Measurements from ENCODE around the gene COG8. TPM values are rescaled to one million over a fixed set of nuclear protein-coding genes. Genes with fewer than 3 reads are reported as not detected.

COG8 gene
- total RNA-seq, 4 donors from 2014 or later, result 24.0 to 36.0 (median 30.1) TPM

GRCh38 chr16:69285240-69285639, 54.1 kb downstream of the COG8 start:
- H3K9me3 ChIP-seq, result no peaks in the 10 kb centered on the region
- 76 to 79% methylated on average over 4 of the region's 4 CpGs for WGBS, 2 donors
- no peaks in the 10 kb centered on the region for H3K27me3 ChIP-seq
- peaks cover 0 to 13% (median 5%) of the 10 kb centered on the region in 3 donors for H3K4me1 ChIP-seq
- intact Hi-C loops (cut with DNase I), result no loop called here
- peaks cover 6 to 59% (median 7%) of the 10 kb centered on the region in 3 donors for H3K36me3 ChIP-seq
- H3K27ac ChIP-seq, result no peak overlapping the region
- TF ChIP-seq POLR2A (IDR thresholded peaks at IDR 0.05) (no peak), CTCF (IDR thresholded peaks at IDR 0.05) (no peak)
- no peak for DNase-seq
- no peak overlapping the region for H3K4me3 ChIP-seq

- no peaks in the 10 kb centered on the region for H3K27me3 ChIP-seq
- no peak for TF ChIP-seq POLR2A (IDR thresholded peaks at IDR 0.05)
- TF ChIP-seq CTCF (IDR thresholded peaks at IDR 0.05), result no peak
- H3K9me3 ChIP-seq, result no peaks in the 10 kb centered on the region
- no peak overlapping the region for H3K27ac ChIP-seq
- 66 to 81% methylated on average over 4 of the region's 4 CpGs for WGBS, 2 donors
- peaks cover 6 to 53% (median 7%) of the 10 kb centered on the region in 3 donors for H3K36me3 ChIP-seq
- no peak overlapping the region for H3K4me3 ChIP-seq
- intact Hi-C loops (cut with DNase I), result no loop called here
- H3K4me1 ChIP-seq, result peaks cover 0 to 13% (median 5%) of the 10 kb centered on the region in 3 donors
- no peak for DNase-seq
These were observed 55.5 kb downstream of the COG8 start for GRCh38 chr16:69283851-69284250.

GRCh38 chr16:69277413-69277812, 62.0 kb downstream of the COG8 start:
- WGBS, 2 donors, result 75 to 79% methylated on average over 1 of the region's 1 CpG
- DNase-seq, result no peak
- Histone ChIP-seq H3K4me3 (no peak overlapping the region), H3K4me1 (peaks cover 10 to 38% (median 19%) of the 10 kb centered on the region in 3 donors), H3K36me3 (peaks cover 0 to 19% (median 0%) of the 10 kb centered on the region in 3 donors), H3K27me3 (no peaks in the 10 kb centered on the region), H3K27ac (peak overlapping the region in 2 of 4 donors; percentile 53 to 73), H3K9me3 (no peaks in the 10 kb centered on the region)
- TF ChIP-seq CTCF (IDR thresholded peaks at IDR 0.05) (no peak), POLR2A (IDR thresholded peaks at IDR 0.05) (no peak)
- intact Hi-C loops (cut with DNase I), result no loop called here

Other genes with a start within 250 kb of the COG8 start
- gene HAS3, start 233.9 kb downstream of the COG8 start, total RNA-seq, result 100 to 1,000 TPM in 1 of 4 donors, 10 to 100 TPM in 3; 15.8 to 103 (median 51.4) TPM
- gene CHTF8, start 207.0 kb downstream of the COG8 start, total RNA-seq, result 10 to 100 TPM; 51.2 to 83.4 (median 63.4) TPM
- 10 to 100 TPM; 18.3 to 42.2 (median 28.6) TPM for gene UTP4, start 206.9 kb downstream of the COG8 start, total RNA-seq
- 10 to 100 TPM; 25.5 to 49.6 (median 25.9) TPM for gene SNTB2, start 152.4 kb downstream of the COG8 start, total RNA-seq
- 10 to 100 TPM; 21.5 to 38.9 (median 24.9) TPM for gene VPS4A, start 28.2 kb downstream of the COG8 start, total RNA-seq
- gene PDF, start 9.0 kb downstream of the COG8 start, total RNA-seq, result 10 to 100 TPM; 14.3 to 21.8 (median 21.4) TPM
- 10 to 100 TPM; 14.1 to 29.6 (median 25.5) TPM for gene NIP7, start 208 bp upstream of the COG8 start, total RNA-seq
- gene TMED6, start 12.2 kb upstream of the COG8 start, total RNA-seq, result not detected
- 10 to 100 TPM in 3 of 4 donors, 1 to 10 TPM in 1; 9.3 to 18.9 (median 12.9) TPM for gene TERF2, start 46.4 kb upstream of the COG8 start, total RNA-seq
- 10 to 100 TPM; 23.7 to 45.7 (median 39.6) TPM for gene CYB5B, start 85.1 kb upstream of the COG8 start, total RNA-seq
- 10 to 100 TPM; 15.7 to 59.3 (median 30.1) TPM for gene NFAT5, start 226.4 kb upstream of the COG8 start, total RNA-seq